ENCODE results near the gene RNF217. TPM values are rescaled to one million over a fixed set of nuclear protein-coding genes. Genes with fewer than 3 reads are reported as not detected.
A peak's percentile ranks its signal among the peaks of the same experiment; 100 is the strongest.
"Not testable (repeated sequence)": the region's sequence is repeated elsewhere in the genome, so short reads cannot be mapped to it uniquely, and the experiment has no call there.

RNF217 gene
- 10 to 100 TPM in 5 of 7 donors, 1 to 10 TPM in 2; 8.6 to 17.1 (median 11.8) TPM for total RNA-seq
- polyA plus RNA-seq: 1 to 10 TPM in 1 of 3 donors, under 1 TPM in 2; 0.89 to 1.5 (median 0.99) TPM
- long read RNA-seq, donor 1, full-length matches to known transcripts: 1 of 1 reads
- long read RNA-seq, donor 1, partial matches to known transcripts: 0 of 1 reads
- long read RNA-seq, donor 1, other reads (novel, unspliced or antisense): 0 of 1 reads
- long read RNA-seq, donor 2, full-length matches to known transcripts: 1 of 1 reads
- long read RNA-seq, donor 2, partial matches to known transcripts: 0 of 1 reads
- long read RNA-seq, donor 2, other reads (novel, unspliced or antisense): 0 of 1 reads

GRCh38 chr6:124961777-124962638 lies at the start of gene RNF217:
Gene RNF217, plus strand, starts transcription at chr6:124962437. Its CDS starts 108 bp downstream, at chr6:124962545.
- intact Hi-C loops (cut with DNase I; ENCODE audit: low total_unique reads): no loop called here
- Histone ChIP-seq H3K27ac (peak within 1 kb of the TSS; percentile 49 to 91 (median 85)), H3K36me3 (no peaks in the 10 kb centered on the region), H3K4me3 (peak within 1 kb of the TSS; percentile 49 to 83 (median 60)), H3K4me1 (peaks cover 0 to 56% (median 29%) of the 10 kb centered on the region in 6 donors), H3K9me3 (no peaks in the 10 kb centered on the region), H3K27me3 (replicated peaks in 1 of 7) (peaks cover 0 to 21% (median 5%) of the 10 kb centered on the region in 7 donors)
- 0 to 2% (median 1%) methylated on average over 1 to 101 of the region's 101 CpGs for WGBS, 5 donors
- DNase-seq: peak; percentile 87
- TF ChIP-seq POLR2A (IDR thresholded peaks at IDR 0.05): no peak
- TF ChIP-seq POLR2AphosphoS5 (IDR thresholded peaks at IDR 0.05): peak in 2 of 3 donors; percentile 29 to 58

GRCh38 chr6:124913056-124913455 lies 49.2 kb upstream of the RNF217 start:
- DNase-seq: no peak
- Histone ChIP-seq H3K4me3 (no peak overlapping the region), H3K36me3 (no peaks in the 10 kb centered on the region), H3K4me1 (no peaks in the 10 kb centered on the region), H3K9me3 (no peaks in the 10 kb centered on the region), H3K27me3 (replicated peaks in 1 of 7) (no peaks in the 10 kb centered on the region), H3K27ac (no peak overlapping the region)
- TF ChIP-seq POLR2AphosphoS5 (IDR thresholded peaks at IDR 0.05) (no peak), POLR2A (IDR thresholded peaks at IDR 0.05) (no peak), CTCF (IDR thresholded peaks at IDR 0.05 in 8 of 11, conservative IDR thresholded peaks at IDR 0.05 in 3 of 11) (no peak)
- WGBS, 5 donors: 95 to 100% (median 98%) methylated on average over 1 of the region's 1 CpG
- intact Hi-C loops (cut with DNase I; ENCODE audit: low total_unique reads): no loop called here

- Histone ChIP-seq H3K36me3 (no peaks in the 10 kb centered on the region), H3K4me1 (no peaks in the 10 kb centered on the region), H3K9me3 (peaks cover 0 to 20% (median 5%) of the 10 kb centered on the region in 8 donors), H3K4me3 (no peak overlapping the region), H3K27me3 (replicated peaks in 1 of 7) (no peaks in the 10 kb centered on the region), H3K27ac (no peak overlapping the region)
- TF ChIP-seq POLR2A (IDR thresholded peaks at IDR 0.05) (no peak), POLR2AphosphoS5 (IDR thresholded peaks at IDR 0.05) (no peak), CTCF (IDR thresholded peaks at IDR 0.05 in 8 of 11, conservative IDR thresholded peaks at IDR 0.05 in 3 of 11) (no peak)
- intact Hi-C loops (cut with DNase I; ENCODE audit: low total_unique reads): no loop called here
- 81 to 87% (median 83%) methylated on average over 1 of the region's 1 CpG for WGBS, 5 donors
- DNase-seq: no peak
Measured at GRCh38 chr6:124917769-124918168, 44.5 kb upstream of the RNF217 start.

- H3K4me1 ChIP-seq; intact Hi-C loops (cut with DNase I; ENCODE audit: low total_unique reads); H3K27ac ChIP-seq; H3K27me3 ChIP-seq (replicated peaks in 1 of 7); DNase-seq; H3K4me3 ChIP-seq; H3K36me3 ChIP-seq: not testable (repeated sequence)
- 84 to 92% (median 90%) methylated on average over 2 of the region's 2 CpGs for WGBS, 5 donors
- peaks cover 0 to 20% (median 5%) of the 10 kb centered on the region in 8 donors for H3K9me3 ChIP-seq
Measured at GRCh38 chr6:124919703-124920102, 42.5 kb upstream of the RNF217 start.

GRCh38 chr6:124924333-124924759 lies 37.9 kb upstream of the RNF217 start:
- H3K36me3 ChIP-seq: no peaks in the 10 kb centered on the region
- no peak overlapping the region for H3K4me3 ChIP-seq
- H3K4me1 ChIP-seq: no peaks in the 10 kb centered on the region
- intact Hi-C loops (cut with DNase I; ENCODE audit: low total_unique reads): no loop called here
- DNase-seq: no peak
- H3K27me3 ChIP-seq (replicated peaks in 1 of 7): no peaks in the 10 kb centered on the region
- H3K9me3 ChIP-seq: peaks cover 0 to 20% (median 5%) of the 10 kb centered on the region in 8 donors
- no peak overlapping the region for H3K27ac ChIP-seq
- 47 to 66% (median 54%) methylated on average over 3 of the region's 3 CpGs for WGBS, 5 donors
- no peak for TF ChIP-seq POLR2AphosphoS5 (IDR thresholded peaks at IDR 0.05)
- TF ChIP-seq POLR2A (IDR thresholded peaks at IDR 0.05): no peak
- no peak for TF ChIP-seq CTCF (IDR thresholded peaks at IDR 0.05 in 8 of 11, conservative IDR thresholded peaks at IDR 0.05 in 3 of 11)
